Adipocyte (in vitro differentiated cells): ENCODE results near the gene HYI.

Experiments used
- DNase-seq: peaks from one replicate; pipeline ENCODE4 v3.0.0-alpha.2; 2015; ENCODE audit warnings: low read depth
- H3K27me3 ChIP-seq: replicated peaks from 2 replicates; pipeline ENCODE4 v1.7.0; 2013; ENCODE audit warnings: mild to moderate bottlenecking, low read length, moderate library complexity; ENCODE audit not compliant: control insufficient read depth, insufficient read depth
- H3K36me3 ChIP-seq: 2 replicates; pipeline ENCODE4 v1.7.0; 2013; ENCODE audit warnings: low read length, mild to moderate bottlenecking, moderate library complexity; ENCODE audit not compliant: control insufficient read depth, insufficient read depth, severe bottlenecking
- H3K4me1 ChIP-seq: 2 replicates; pipeline ENCODE4 v1.7.0; 2013; ENCODE audit warnings: mild to moderate bottlenecking, low read length, moderate library complexity; ENCODE audit not compliant: control insufficient read depth, insufficient read depth
- H3K4me3 ChIP-seq: 2 replicates; pipeline ENCODE4 v1.7.0; 2013; ENCODE audit warnings: mild to moderate bottlenecking, low read length, moderate library complexity
- H3K9ac ChIP-seq: 2 replicates; pipeline ENCODE4 v1.7.0; 2013; ENCODE audit warnings: mild to moderate bottlenecking, low read length, moderate library complexity
- H3K9me3 ChIP-seq: 2 replicates; pipeline ENCODE4 v1.7.0; 2013; ENCODE audit warnings: mild to moderate bottlenecking, low read length, moderate library complexity; ENCODE audit not compliant: control insufficient read depth

The HYI gene

DNA sequence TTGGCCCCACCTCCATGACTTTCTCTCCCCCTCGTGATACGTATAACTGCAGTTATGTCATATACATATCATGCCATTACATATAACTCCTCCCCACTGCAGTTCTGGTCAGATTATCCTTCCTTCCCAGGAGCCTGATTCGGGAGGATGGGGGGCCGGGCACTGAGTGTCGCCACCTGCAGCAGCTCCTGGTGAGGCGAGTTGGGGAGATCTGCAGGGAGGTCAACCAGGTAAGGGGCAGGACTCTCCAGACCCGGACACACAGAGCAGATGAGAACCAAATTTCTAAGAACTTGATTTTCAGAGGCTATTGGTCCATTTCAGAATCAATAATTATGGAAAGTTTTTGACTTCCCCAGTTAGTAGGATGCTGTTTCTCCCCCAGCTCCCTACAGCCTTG is 19.5 kb downstream of the HYI start:
- peaks cover 52% of the 10 kb centered on the region for H3K4me1 ChIP-seq
- H3K36me3 ChIP-seq, result peaks cover 74% of the 10 kb centered on the region

DNA sequence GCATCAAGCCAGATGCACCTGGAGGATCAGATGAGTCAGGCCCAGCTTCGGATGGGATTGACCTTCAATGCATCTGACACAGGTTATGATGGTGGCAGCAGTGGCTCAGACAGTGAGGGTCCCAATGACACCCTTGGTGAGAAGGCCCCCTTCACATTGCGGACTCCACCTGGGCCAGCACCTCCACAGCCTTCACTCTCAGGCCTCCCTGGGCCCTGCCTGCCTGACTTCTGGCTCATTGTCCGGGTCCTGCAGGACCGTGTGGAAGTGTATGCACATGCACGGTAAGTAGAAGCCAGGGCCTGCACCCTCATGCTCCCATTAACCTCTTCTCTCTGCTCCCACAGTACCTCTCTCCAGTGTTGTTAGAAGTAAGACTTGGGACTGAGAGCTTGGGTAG is 20.8 kb downstream of the HYI start:
- Histone ChIP-seq H3K9ac (no peak overlapping the region), H3K27me3 (no peaks in the 10 kb centered on the region), H3K9me3 (no peaks in the 10 kb centered on the region), H3K4me1 (peaks cover 52% of the 10 kb centered on the region), H3K4me3 (no peak overlapping the region), H3K36me3 (peaks cover 78% of the 10 kb centered on the region)
- no peak for DNase-seq

More for the DNA sequence above, 19.5 kb downstream of the HYI start:
- no peak overlapping the region for H3K9ac ChIP-seq
- H3K9me3 ChIP-seq, result no peaks in the 10 kb centered on the region
- no peaks in the 10 kb centered on the region for H3K27me3 ChIP-seq
- no peak overlapping the region for H3K4me3 ChIP-seq
- DNase-seq, result no peak

DNA sequence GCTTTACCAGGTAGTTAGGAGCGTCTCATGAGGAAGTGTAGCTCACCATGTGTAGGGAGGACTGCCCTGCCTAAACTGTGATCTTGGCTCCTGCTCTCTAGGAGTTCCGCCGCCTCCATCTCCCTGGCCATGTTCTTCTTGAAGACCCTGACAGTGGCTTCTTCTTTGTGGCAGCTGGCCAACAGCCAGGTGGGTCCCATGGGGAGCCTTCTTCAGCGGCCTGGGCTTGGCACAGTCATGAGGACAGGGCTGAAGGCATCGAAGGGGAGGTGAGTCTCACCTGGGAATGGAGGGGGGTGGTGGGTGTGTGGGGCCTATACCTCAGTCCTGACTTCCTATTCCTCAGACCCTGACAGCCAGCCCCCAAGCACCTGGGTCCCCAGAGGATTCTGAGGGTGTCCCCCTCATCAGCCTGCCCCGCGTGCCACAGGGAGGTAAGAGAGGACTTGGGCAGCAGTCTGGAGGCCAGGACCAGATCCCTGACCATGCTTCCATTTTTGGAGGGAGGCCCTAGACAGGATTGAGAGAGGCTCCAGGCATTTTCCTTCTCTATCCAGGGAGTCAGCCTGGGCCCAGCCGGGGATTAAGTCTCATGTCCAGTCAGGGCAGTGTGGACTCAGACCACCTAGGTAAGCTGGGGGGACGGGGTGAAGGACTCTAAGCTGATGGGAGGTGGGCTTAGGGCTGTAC is 21.4 kb downstream of the HYI start:
- DNase-seq, result no peak
- Histone ChIP-seq H3K9ac (no peak overlapping the region), H3K4me1 (peaks cover 48% of the 10 kb centered on the region), H3K9me3 (no peaks in the 10 kb centered on the region), H3K27me3 (no peaks in the 10 kb centered on the region), H3K36me3 (peaks cover 78% of the 10 kb centered on the region), H3K4me3 (no peak overlapping the region)

DNA sequence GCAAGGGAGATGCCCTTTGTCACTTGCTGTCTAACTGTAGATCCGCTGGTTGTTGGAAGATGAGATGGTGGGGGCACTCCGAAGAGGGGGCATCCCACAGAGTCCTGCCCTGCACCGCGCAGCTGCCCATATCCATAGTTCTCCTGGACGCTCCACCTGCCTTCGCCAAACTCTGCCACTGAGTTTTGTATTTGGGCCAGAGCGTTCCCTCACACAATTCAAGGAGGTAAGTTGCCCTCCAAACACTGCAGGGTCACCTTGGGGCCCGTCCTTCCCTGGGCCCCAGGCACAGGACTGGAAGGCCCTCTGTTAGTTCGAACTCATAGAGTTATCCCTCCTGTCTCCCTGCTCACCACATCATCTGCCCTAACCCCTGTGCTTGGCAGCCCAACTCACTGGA is 22.1 kb downstream of the HYI start:
- no peak for DNase-seq
- Histone ChIP-seq H3K9ac (no peak overlapping the region), H3K9me3 (no peaks in the 10 kb centered on the region), H3K4me3 (no peak overlapping the region), H3K27me3 (no peaks in the 10 kb centered on the region), H3K36me3 (peaks cover 84% of the 10 kb centered on the region), H3K4me1 (peaks cover 41% of the 10 kb centered on the region)

DNA sequence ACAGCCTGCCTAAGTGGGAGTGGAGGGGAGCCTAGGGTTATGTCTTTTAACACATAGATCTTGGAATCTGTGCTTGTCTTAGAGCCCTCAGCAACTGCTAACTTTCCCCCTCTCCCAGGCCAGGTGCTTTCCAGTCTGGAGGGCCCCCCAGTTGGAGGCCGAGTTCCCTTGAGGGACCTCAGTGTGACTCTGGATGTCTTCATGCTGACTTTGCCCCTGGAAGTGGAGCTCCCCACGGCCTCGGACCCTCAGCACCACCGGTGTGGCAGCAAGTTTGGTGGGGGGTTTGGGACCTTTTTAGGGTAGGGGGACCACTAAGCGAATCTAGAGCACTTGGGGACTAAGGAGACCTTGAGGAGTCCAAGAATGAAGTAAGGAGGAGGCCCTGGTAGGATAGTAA is 22.9 kb downstream of the HYI start:
- no peak for DNase-seq
- no peaks in the 10 kb centered on the region for H3K9me3 ChIP-seq
- H3K4me1 ChIP-seq, result peaks cover 33% of the 10 kb centered on the region
- no peak overlapping the region for H3K4me3 ChIP-seq
- peaks cover 92% of the 10 kb centered on the region for H3K36me3 ChIP-seq
- H3K9ac ChIP-seq, result no peak overlapping the region
- H3K27me3 ChIP-seq, result no peaks in the 10 kb centered on the region

DNA sequence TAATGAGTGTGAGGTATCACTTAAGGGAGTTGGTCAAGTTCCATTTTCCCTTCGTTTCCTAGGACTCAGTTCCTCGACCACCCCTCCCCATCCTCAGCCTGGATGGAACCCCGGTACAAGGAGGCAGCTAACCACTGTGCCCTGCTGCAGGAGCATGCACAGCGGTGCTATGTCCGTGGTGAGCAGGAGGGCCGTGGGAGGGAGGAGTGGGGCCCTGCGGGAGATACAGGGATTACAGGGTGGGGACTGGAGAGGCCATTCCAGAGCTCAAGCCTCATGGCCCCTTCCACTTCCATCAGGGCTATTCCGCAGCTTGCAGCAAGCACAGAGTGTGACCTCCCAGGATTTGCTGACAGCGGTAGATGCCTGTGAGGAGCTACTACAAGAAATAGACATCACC is 25.8 kb downstream of the HYI start:
- DNase-seq, result no peak
- Histone ChIP-seq H3K4me1 (peaks cover 12% of the 10 kb centered on the region), H3K9ac (no peak overlapping the region), H3K4me3 (no peak overlapping the region), H3K9me3 (no peaks in the 10 kb centered on the region), H3K27me3 (no peaks in the 10 kb centered on the region), H3K36me3 (peaks cover 99% of the 10 kb centered on the region)

DNA sequence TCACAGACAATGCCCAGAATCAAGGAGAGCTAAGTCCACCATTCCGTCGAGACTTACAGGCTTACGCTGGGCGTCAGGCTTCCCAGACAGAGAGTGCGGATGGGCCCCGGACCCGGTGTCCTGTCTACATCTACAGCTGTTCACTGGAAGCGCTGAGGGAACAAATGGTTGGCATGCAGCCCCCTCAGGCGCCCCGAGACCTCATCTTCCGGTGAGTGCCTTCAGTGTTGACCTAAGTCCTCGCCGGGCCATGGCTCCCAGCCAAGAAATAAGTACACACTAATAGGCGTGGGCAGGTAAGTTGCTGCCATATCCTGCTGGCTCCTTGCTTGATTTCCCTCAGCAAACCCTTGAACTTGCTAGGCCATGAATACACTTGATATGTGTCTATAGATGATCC is 26.2 kb downstream of the HYI start:
- H3K9me3 ChIP-seq, result no peaks in the 10 kb centered on the region
- H3K4me1 ChIP-seq, result peaks cover 12% of the 10 kb centered on the region
- no peak for DNase-seq
- no peak overlapping the region for H3K4me3 ChIP-seq
- peaks cover 99% of the 10 kb centered on the region for H3K36me3 ChIP-seq
- no peaks in the 10 kb centered on the region for H3K27me3 ChIP-seq
- H3K9ac ChIP-seq, result no peak overlapping the region

DNA sequence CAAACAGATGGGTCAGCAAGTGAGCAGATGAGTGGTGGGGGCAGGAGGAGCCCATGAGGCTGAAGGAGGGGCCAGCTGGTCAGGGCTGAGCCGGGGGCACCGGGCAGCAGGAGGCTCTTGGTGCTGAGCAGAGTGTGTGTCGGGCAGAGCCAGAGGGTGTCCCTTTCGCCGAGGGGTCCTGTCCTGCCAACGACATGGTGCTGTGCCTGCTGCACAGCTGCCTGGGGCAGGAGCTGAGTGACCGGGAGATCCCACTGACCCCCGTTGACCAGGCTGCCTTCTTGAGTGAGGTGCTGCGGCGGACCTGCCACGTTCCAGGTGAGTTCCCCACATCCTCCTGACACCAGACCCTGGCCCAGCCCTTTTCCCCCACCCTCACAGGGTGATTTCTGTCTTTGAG is 27.5 kb downstream of the HYI start:
- peaks cover 97% of the 10 kb centered on the region for H3K36me3 ChIP-seq

DNA sequence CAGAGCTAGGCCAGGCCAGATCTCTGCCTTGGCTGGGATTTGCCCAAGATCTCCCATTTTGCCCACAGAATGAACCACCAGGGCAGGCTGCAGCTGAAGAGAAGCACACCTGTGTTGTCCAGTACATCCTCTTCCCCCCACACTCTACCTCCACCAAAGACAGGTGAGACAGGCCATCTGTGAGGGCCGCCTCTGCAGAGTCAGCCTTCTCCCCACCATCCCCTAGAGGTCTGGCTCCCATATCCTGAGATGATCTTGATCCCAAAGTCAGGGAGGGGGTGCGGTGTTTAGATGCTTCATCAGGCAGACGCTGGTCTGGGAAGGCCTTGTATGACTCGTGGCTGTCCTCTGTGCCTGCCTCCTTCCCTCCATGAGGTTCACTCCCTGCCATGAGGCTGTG is 28.7 kb downstream of the HYI start:
- H3K9me3 ChIP-seq, result no peaks in the 10 kb centered on the region
- peaks cover 97% of the 10 kb centered on the region for H3K36me3 ChIP-seq
- H3K27me3 ChIP-seq, result no peaks in the 10 kb centered on the region
- H3K4me3 ChIP-seq, result no peak overlapping the region
- no peak for DNase-seq
- H3K4me1 ChIP-seq, result peaks cover 7% of the 10 kb centered on the region
- H3K9ac ChIP-seq, result no peak overlapping the region

More for the DNA sequence above, 27.5 kb downstream of the HYI start:
- DNase-seq, result no peak
- no peaks in the 10 kb centered on the region for H3K9me3 ChIP-seq
- H3K9ac ChIP-seq, result no peak overlapping the region
- peaks cover 12% of the 10 kb centered on the region for H3K4me1 ChIP-seq
- H3K27me3 ChIP-seq, result no peaks in the 10 kb centered on the region
- H3K4me3 ChIP-seq, result no peak overlapping the region

DNA sequence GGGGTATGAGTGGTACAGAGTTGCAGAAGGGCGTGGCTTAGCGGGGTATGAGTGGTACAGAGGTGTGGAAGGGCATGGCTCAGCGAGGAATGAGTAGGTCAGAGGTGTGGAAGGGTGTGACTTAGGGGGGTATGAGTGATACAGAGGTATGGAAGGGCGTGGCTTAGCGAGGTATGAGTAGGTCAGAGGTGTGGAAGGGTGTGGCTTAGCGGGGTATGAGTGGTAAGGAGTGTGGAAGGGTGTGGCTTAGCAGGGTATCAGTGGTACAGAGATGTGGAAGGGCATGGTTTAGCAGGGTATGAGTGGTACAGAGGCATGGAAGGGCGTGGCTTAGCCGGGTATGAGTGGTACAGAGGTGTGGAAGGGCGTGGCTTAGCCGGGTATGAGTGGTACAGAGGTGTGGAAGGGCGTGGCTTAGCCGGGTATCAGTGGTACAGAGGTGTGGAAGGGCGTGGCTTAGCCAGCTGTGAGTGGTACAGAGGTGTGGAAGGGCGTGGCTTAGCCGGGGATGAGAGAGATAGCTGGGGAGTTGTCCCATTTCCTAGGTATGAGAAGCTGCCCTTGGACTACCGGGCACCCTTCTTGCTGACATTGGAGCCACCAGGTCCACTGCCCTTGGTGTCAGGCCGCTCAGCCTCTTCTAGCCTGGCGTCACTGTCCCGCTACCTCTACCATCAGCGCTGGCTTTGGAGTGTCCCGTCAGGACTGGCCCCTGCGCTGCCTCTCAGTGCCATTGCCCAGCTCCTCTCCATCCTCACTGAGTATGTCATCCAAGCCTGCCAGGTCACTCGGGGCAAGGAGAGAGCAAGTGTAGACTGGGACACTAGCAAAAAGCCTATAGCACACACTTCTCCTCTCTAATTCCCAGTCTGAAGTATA is 29.8 kb downstream of the HYI start:
- DNase-seq, result no peak
- Histone ChIP-seq H3K27me3 (no peaks in the 10 kb centered on the region), H3K4me1 (no peaks in the 10 kb centered on the region), H3K9ac (no peak overlapping the region), H3K9me3 (no peaks in the 10 kb centered on the region), H3K36me3 (peaks cover 97% of the 10 kb centered on the region), H3K4me3 (no peak overlapping the region)

DNA sequence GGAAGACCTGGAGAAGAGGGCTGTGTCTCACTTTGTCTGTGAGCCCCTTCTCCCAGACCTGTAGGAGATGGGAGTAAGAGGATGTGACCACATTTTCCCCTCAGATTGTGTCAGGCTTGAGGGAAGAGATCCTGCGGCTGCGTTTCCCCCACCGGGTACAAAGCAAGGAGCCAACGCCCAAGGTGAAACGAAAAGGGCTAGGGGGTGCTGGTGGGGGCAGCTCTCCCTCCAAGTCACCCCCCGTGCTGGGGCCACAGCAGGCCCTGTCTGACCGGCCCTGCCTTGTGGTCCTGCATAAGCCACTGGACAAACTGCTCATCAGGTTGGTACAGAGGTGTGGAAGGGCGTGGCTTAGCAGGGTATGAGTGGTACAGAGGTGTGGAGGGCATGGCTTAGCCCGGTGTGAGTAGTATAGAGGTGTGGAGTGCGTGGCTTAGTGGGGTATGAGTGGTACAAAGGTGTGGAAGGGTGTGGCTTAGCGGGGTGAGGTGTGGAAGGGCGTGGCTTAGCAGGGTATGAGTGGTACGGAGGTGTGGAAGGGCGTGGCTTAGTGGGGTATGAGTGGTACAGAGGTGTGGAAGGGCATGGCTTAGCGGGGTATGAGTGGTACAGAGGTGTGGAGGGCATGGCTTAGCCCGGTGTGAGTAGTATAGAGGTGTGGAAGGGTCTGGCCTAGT is 30.6 kb downstream of the HYI start:
- peaks cover 97% of the 10 kb centered on the region for H3K36me3 ChIP-seq
- no peaks in the 10 kb centered on the region for H3K9me3 ChIP-seq

More for the DNA sequence above, 30.6 kb downstream of the HYI start:
- Histone ChIP-seq H3K27me3 (no peaks in the 10 kb centered on the region), H3K4me3 (no peak overlapping the region), H3K9ac (no peak overlapping the region), H3K4me1 (no peaks in the 10 kb centered on the region)
- DNase-seq, result no peak
